GM21367 (cell line): ENCODE data around the gene ZNRF3.
"Not testable (repeated sequence)": the region's sequence is repeated elsewhere in the genome, so short reads cannot be mapped to it uniquely, and the experiment has no call there.

Experiments
- ATAC-seq: cut with Tn5 transposase; IDR thresholded peaks from one replicate; pipeline ENCODE4 v1.9.1; 2021; ENCODE audit not compliant: unreplicated experiment

ZNRF3 gene

GRCh38 chr22:29080106-29080975 is 197.0 kb downstream of the ZNRF3 start:
- ATAC-seq: no peak

GRCh38 chr22:29081517-29082236 is 198.3 kb downstream of the ZNRF3 start:
- no peak for ATAC-seq

GRCh38 chr22:29082826-29083545 is 199.6 kb downstream of the ZNRF3 start:
- no peak for ATAC-seq

GRCh38 chr22:29083576-29083932 is 200.2 kb downstream of the ZNRF3 start:
- ATAC-seq: not testable (repeated sequence)

- ATAC-seq: no peak
Measured at GRCh38 chr22:29083933-29084591, 200.7 kb downstream of the ZNRF3 start.

GRCh38 chr22:29087012-29087411 is 203.6 kb downstream of the ZNRF3 start:
- ATAC-seq: no peak

GRCh38 chr22:29088809-29089208 is 205.4 kb downstream of the ZNRF3 start:
- no peak for ATAC-seq

- no peak for ATAC-seq
Measured at GRCh38 chr22:29089507-29089906, 206.1 kb downstream of the ZNRF3 start.

GRCh38 chr22:29090039-29090438 is 206.7 kb downstream of the ZNRF3 start:
- ATAC-seq: no peak

- ATAC-seq: no peak
Measured at GRCh38 chr22:29092243-29092642, 208.9 kb downstream of the ZNRF3 start.

- no peak for ATAC-seq
Measured at GRCh38 chr22:29093030-29093429, 209.7 kb downstream of the ZNRF3 start.

GRCh38 chr22:29093501-29094300 is 210.3 kb downstream of the ZNRF3 start:
- no peak for ATAC-seq

- no peak for ATAC-seq
Measured at GRCh38 chr22:29095459-29095858, 212.1 kb downstream of the ZNRF3 start.

GRCh38 chr22:29096736-29097669 is 213.6 kb downstream of the ZNRF3 start:
- no peak for ATAC-seq

- no peak for ATAC-seq
Measured at GRCh38 chr22:29098296-29098695, 214.9 kb downstream of the ZNRF3 start.

GRCh38 chr22:29102300-29102699 is 218.9 kb downstream of the ZNRF3 start:
- no peak for ATAC-seq

- ATAC-seq: no peak
Measured at GRCh38 chr22:29103121-29103520, 219.7 kb downstream of the ZNRF3 start.

- ATAC-seq: no peak
Measured at GRCh38 chr22:29105468-29105867, 222.1 kb downstream of the ZNRF3 start.

GRCh38 chr22:29106839-29107238 is 223.5 kb downstream of the ZNRF3 start:
- ATAC-seq: no peak
